Osteoblast (primary cell): ENCODE measurements around the gene NEGR1. TPM values are rescaled to one million over a fixed set of nuclear protein-coding genes. Genes with fewer than 3 reads are reported as not detected.

Experiments
- DNase-seq: peaks from one replicate; pipeline ENCODE4 v3.0.0; 2011; ENCODE audit warnings: low spot score, mixed read lengths; ENCODE audit not compliant: insufficient read length; ENCODE audit errors: missing footprints
- H2AFZ ChIP-seq: 2 replicates; pipeline ENCODE4 v1.6.0; 2011; ENCODE audit warnings: mild to moderate bottlenecking, low read length
- H3K27ac ChIP-seq: 2 replicates; pipeline ENCODE4 v1.5.1; 2011; ENCODE audit warnings: mild to moderate bottlenecking, low read depth, low read length, moderate library complexity
- H3K27me3 ChIP-seq: 2 replicates; pipeline ENCODE4 v1.6.0; 2012; ENCODE audit warnings: mild to moderate bottlenecking, control low read depth, inconsistent platforms, low read length, moderate library complexity; ENCODE audit not compliant: insufficient read depth
- H3K36me3 ChIP-seq: 2 replicates; pipeline ENCODE4 v1.5.1; 2011; ENCODE audit warnings: mild to moderate bottlenecking, low read length, control low read depth, moderate library complexity; ENCODE audit not compliant: insufficient read depth
- H3K4me1 ChIP-seq: 2 replicates; pipeline ENCODE4 v1.5.1; 2011; ENCODE audit warnings: mild to moderate bottlenecking, low read length, control low read depth, moderate library complexity; ENCODE audit not compliant: insufficient read depth
- H3K4me2 ChIP-seq: 2 replicates; pipeline ENCODE4 v1.6.0; 2011; ENCODE audit warnings: mild to moderate bottlenecking, low read length; ENCODE audit not compliant: insufficient read depth
- H3K4me3 ChIP-seq: fragments of 200-600 bp; sonication (generic); 3 replicates; pipeline ENCODE4 v1.5.1; 2012; ENCODE audit warnings: mild to moderate bottlenecking, low read length, inconsistent platforms; ENCODE audit not compliant: insufficient read depth
- H3K79me2 ChIP-seq: 2 replicates; pipeline ENCODE4 v1.6.0; 2012; ENCODE audit warnings: mild to moderate bottlenecking, low read length, control low read depth, inconsistent platforms; ENCODE audit not compliant: insufficient read depth
- H3K9me3 ChIP-seq: 2 replicates; pipeline ENCODE4 v1.5.1; 2011; ENCODE audit warnings: low read depth, low read length, control low read depth
- H4K20me1 ChIP-seq: 2 replicates; pipeline ENCODE4 v1.6.0; 2012; ENCODE audit warnings: mild to moderate bottlenecking, low read length, control low read depth; ENCODE audit not compliant: insufficient read depth
- CTCF ChIP-seq: IDR thresholded peaks from 2 replicates; pipeline ENCODE4 v1.5.1; 2011; ENCODE audit warnings: mild to moderate bottlenecking, low read depth, low read length, moderate library complexity; ENCODE audit errors: extremely low read depth
- total RNA-seq: library from RNA; depleted of rRNA; stranded (reverse); fragments of >200 nt; gene quantifications from 2 replicates; pipeline ENCODE4 v1.2.3, GENCODE V29; 2012

NEGR1 gene
- total RNA-seq, 1 donor = 18.1 TPM

- Histone ChIP-seq H3K4me3 (no peak overlapping the region), H3K9me3 (no peaks in the 10 kb centered on the region), H3K4me1 (no peaks in the 10 kb centered on the region), H3K4me2 (no peak overlapping the region), H4K20me1 (no peaks in the 10 kb centered on the region), H3K27me3 (no peaks in the 10 kb centered on the region), H3K79me2 (no peaks in the 10 kb centered on the region), H3K36me3 (no peaks in the 10 kb centered on the region), H2AFZ (no peak overlapping the region), H3K27ac (no peak overlapping the region)
- TF ChIP-seq CTCF = no peak
- no peak for DNase-seq
Measured at GRCh38 chr1:71586030-71586429, 696.3 kb downstream of the NEGR1 start.

DNA sequence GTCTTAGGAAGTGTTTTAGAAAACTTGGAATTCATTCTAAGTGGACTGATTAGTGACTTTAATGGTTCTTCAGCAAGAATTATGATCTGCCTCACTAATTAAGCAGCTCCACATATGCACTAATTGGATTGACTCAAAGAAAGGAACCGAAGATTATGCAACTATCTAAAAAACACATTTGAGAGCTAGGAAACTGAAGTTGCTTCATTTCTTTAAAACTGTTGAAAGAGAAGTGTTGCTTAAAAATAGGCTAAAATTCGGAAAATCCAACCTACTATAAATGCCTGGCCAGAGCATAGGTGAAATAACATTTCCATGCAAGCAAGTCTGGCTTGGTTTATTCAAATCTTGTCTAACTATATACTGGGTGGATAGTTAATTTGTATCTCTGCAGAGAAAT lies 698.6 kb downstream of the NEGR1 start:
- Histone ChIP-seq H3K4me2 (no peak overlapping the region), H3K27me3 (no peaks in the 10 kb centered on the region), H4K20me1 (no peaks in the 10 kb centered on the region), H3K4me3 (no peak overlapping the region), H3K9me3 (no peaks in the 10 kb centered on the region), H3K4me1 (no peaks in the 10 kb centered on the region), H2AFZ (no peak overlapping the region), H3K36me3 (no peaks in the 10 kb centered on the region), H3K79me2 (no peaks in the 10 kb centered on the region), H3K27ac (no peak overlapping the region)
- TF ChIP-seq CTCF = no peak
- DNase-seq = no peak

DNA sequence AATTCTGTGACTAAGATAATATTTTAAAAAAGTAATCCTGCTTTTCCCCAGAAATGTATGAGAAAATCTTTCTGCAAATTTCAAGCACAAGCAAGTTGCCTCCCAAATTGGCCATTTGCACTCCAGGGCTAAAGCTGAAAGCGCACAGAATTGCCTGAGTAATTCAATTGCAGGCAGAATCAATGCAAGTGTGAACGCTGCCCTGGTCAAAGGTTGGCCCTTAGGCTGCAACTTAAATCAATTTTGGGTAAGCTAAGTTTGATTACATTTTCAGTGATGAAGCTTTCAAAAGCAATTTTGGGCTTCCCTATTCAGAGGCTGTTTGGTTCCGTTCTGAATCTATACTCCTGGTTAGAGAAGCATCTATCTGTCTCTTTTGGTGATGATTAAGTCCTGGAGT lies 699.7 kb downstream of the NEGR1 start:
- Histone ChIP-seq H3K4me3 (no peak overlapping the region), H3K36me3 (no peaks in the 10 kb centered on the region), H3K79me2 (no peaks in the 10 kb centered on the region), H3K27me3 (no peaks in the 10 kb centered on the region), H2AFZ (no peak overlapping the region), H3K4me2 (no peak overlapping the region), H3K9me3 (no peaks in the 10 kb centered on the region), H3K4me1 (no peaks in the 10 kb centered on the region), H3K27ac (no peak overlapping the region), H4K20me1 (no peaks in the 10 kb centered on the region)
- TF ChIP-seq CTCF = no peak
- DNase-seq = no peak

- H3K27ac ChIP-seq = no peak overlapping the region
- no peaks in the 10 kb centered on the region for H4K20me1 ChIP-seq
- H2AFZ ChIP-seq = no peak overlapping the region
- no peak overlapping the region for H3K4me3 ChIP-seq
- no peak overlapping the region for H3K4me2 ChIP-seq
- no peaks in the 10 kb centered on the region for H3K4me1 ChIP-seq
- H3K9me3 ChIP-seq = no peaks in the 10 kb centered on the region
- no peaks in the 10 kb centered on the region for H3K27me3 ChIP-seq
- TF ChIP-seq CTCF = no peak
- no peaks in the 10 kb centered on the region for H3K79me2 ChIP-seq
- DNase-seq = peak; percentile 58
- no peaks in the 10 kb centered on the region for H3K36me3 ChIP-seq
Measured at GRCh38 chr1:71577451-71578131, 704.7 kb downstream of the NEGR1 start.
